H9 (cell line): ENCODE data around the gene PLK1. TPM values are rescaled to one million over a fixed set of nuclear protein-coding genes. Genes with fewer than 3 reads are reported as not detected.

Source experiments
- DNase-seq: peaks from one replicate; pipeline ENCODE4 v3.0.0-alpha.2; 2017
- H2AFZ ChIP-seq: one replicate; pipeline ENCODE4 v1.6.1; 2013; ENCODE audit warnings: mild to moderate bottlenecking, low read length, control low read depth, moderate library complexity
- H2AK5ac ChIP-seq: 2 replicates; pipeline ENCODE4 v1.6.1; 2013; ENCODE audit warnings: low read length, control low read depth, mixed read lengths; ENCODE audit not compliant: insufficient read length
- H2BK120ac ChIP-seq: one replicate; pipeline ENCODE4 v1.6.1; 2013; ENCODE audit warnings: low read depth, mild to moderate bottlenecking, low read length, control low read depth, inconsistent platforms; ENCODE audit not compliant: poor library complexity, severe bottlenecking
- H2BK12ac ChIP-seq: 2 replicates; pipeline ENCODE4 v1.6.1; 2013; ENCODE audit warnings: low read length, control low read depth, mixed read lengths, low read depth; ENCODE audit not compliant: insufficient read length
- H2BK15ac ChIP-seq: 2 replicates; pipeline ENCODE4 v1.6.1; 2013; ENCODE audit warnings: low read depth, low read length, control low read depth
- H2BK20ac ChIP-seq: one replicate; pipeline ENCODE4 v1.6.1; 2013; ENCODE audit warnings: low read depth, mild to moderate bottlenecking, low read length, control low read depth, inconsistent platforms; ENCODE audit not compliant: poor library complexity, severe bottlenecking
- H2BK5ac ChIP-seq: 2 replicates; pipeline ENCODE4 v1.6.1; 2013; ENCODE audit warnings: low read length, control low read depth, mixed read lengths; ENCODE audit not compliant: insufficient read length
- H3K14ac ChIP-seq: 2 replicates; pipeline ENCODE4 v1.6.1; 2013; ENCODE audit warnings: low read length, control low read depth; ENCODE audit not compliant: insufficient read depth
- H3K18ac ChIP-seq: 2 replicates; pipeline ENCODE4 v1.6.1; 2013; ENCODE audit warnings: low read depth, mild to moderate bottlenecking, mixed read lengths, low read length, control low read depth; ENCODE audit not compliant: insufficient read length
- H3K23ac ChIP-seq: 2 replicates; pipeline ENCODE4 v1.6.1; 2013; ENCODE audit warnings: low read length, control low read depth, mixed read lengths, low read depth; ENCODE audit not compliant: insufficient read length
- H3K23me2 ChIP-seq: 2 replicates; pipeline ENCODE4 v1.6.1; 2013; ENCODE audit warnings: low read depth, mild to moderate bottlenecking, mixed read lengths, low read length, control low read depth; ENCODE audit not compliant: insufficient read length, poor library complexity, severe bottlenecking
- H3K27ac ChIP-seq: 2 replicates; pipeline ENCODE4 v1.5.1; 2013; ENCODE audit warnings: low read length, control low read depth, mixed read lengths, low read depth; ENCODE audit not compliant: insufficient read length
- H3K27me3 ChIP-seq: 2 replicates; pipeline ENCODE4 v1.6.1; 2013; ENCODE audit warnings: low read length, control low read depth, inconsistent platforms; ENCODE audit not compliant: insufficient read depth
- H3K4ac ChIP-seq: 2 replicates; pipeline ENCODE4 v1.6.1; 2013; ENCODE audit warnings: low read depth, mild to moderate bottlenecking, control low read depth, inconsistent platforms, low read length, moderate library complexity
- H3K4me1 ChIP-seq: 2 replicates; pipeline ENCODE4 v1.6.1; 2013; ENCODE audit warnings: low read length, control low read depth, inconsistent platforms; ENCODE audit not compliant: insufficient read depth
- H3K4me2 ChIP-seq: 2 replicates; pipeline ENCODE4 v1.6.1; 2013; ENCODE audit warnings: low read length, control low read depth, mixed read lengths; ENCODE audit not compliant: insufficient read length, insufficient read depth
- H3K56ac ChIP-seq: 2 replicates; pipeline ENCODE4 v1.6.1; 2013; ENCODE audit warnings: low read depth, mild to moderate bottlenecking, mixed read lengths, low read length, control low read depth; ENCODE audit not compliant: insufficient read length
- H3K79me1 ChIP-seq: 2 replicates; pipeline ENCODE4 v1.6.1; 2013; ENCODE audit warnings: low read depth, mild to moderate bottlenecking, moderate library complexity, low read length, control low read depth, inconsistent platforms; ENCODE audit not compliant: insufficient read depth, poor library complexity, severe bottlenecking
- H3K79me2 ChIP-seq: 2 replicates; pipeline ENCODE4 v1.6.1; 2013; ENCODE audit warnings: low read length, control low read depth, inconsistent platforms; ENCODE audit not compliant: insufficient read depth
- H3K9ac ChIP-seq: 2 replicates; pipeline ENCODE4 v1.6.1; 2013; ENCODE audit warnings: low read length, control low read depth, mixed read lengths; ENCODE audit not compliant: insufficient read length; ENCODE audit errors: extremely low read depth
- H3K9me3 ChIP-seq: one replicate; pipeline ENCODE4 v1.6.1; 2013; ENCODE audit warnings: low read depth, low read length, inconsistent platforms; ENCODE audit not compliant: control insufficient read depth
- H3T11ph ChIP-seq: one replicate; pipeline ENCODE4 v1.6.1; 2013; ENCODE audit warnings: mild to moderate bottlenecking, low read length, control low read depth, inconsistent platforms
- H4K20me1 ChIP-seq: one replicate; pipeline ENCODE4 v1.6.1; 2013; ENCODE audit not compliant: control insufficient read depth, insufficient read length, insufficient read depth
- H4K5ac ChIP-seq: 2 replicates; pipeline ENCODE4 v1.6.1; 2013; ENCODE audit warnings: low read depth, mild to moderate bottlenecking, mixed read lengths, low read length, control low read depth; ENCODE audit not compliant: insufficient read length
- H4K8ac ChIP-seq: replicated peaks from 2 replicates; pipeline ENCODE4 v1.6.1; 2013; ENCODE audit warnings: low read length, control low read depth, mixed read lengths, low read depth; ENCODE audit not compliant: insufficient read length
- H4K91ac ChIP-seq: 2 replicates; pipeline ENCODE4 v1.6.1; 2013; ENCODE audit warnings: low read depth, mild to moderate bottlenecking, moderate library complexity, mixed read lengths, low read length, control low read depth; ENCODE audit not compliant: insufficient read length
- H3K27ac Mint-ChIP-seq, 3 experiments: 2 replicates in 2 of 3; 3 replicates in 1 of 3; pipeline ENCODE4 v1.8.0; 2020 to 2021; ENCODE audit warnings: mixed read lengths in 3 of 3, mild to moderate bottlenecking in 1 of 3, moderate library complexity in 1 of 3
- H3K27me3 Mint-ChIP-seq: 2 replicates; pipeline ENCODE4 v1.8.0; 2021; ENCODE audit warnings: low read depth, mild to moderate bottlenecking, moderate library complexity, mixed read lengths
- H3K36me3 Mint-ChIP-seq, 3 experiments: 2 replicates in 2 of 3; 3 replicates in 1 of 3; pipeline ENCODE4 v1.8.0; 2020 to 2021; ENCODE audit warnings: low read depth in 3 of 3, mixed read lengths in 3 of 3; ENCODE audit not compliant: insufficient read depth in 1 of 3
- H3K4me1 Mint-ChIP-seq, 2 experiments: 2 replicates each; pipeline ENCODE4 v1.8.0; 2020; ENCODE audit warnings: mixed read lengths in 2 of 2
- H3K4me3 Mint-ChIP-seq, 2 experiments: 2 replicates in 1 of 2; 3 replicates in 1 of 2; pipeline ENCODE4 v1.8.0; 2020 to 2021; ENCODE audit warnings: mild to moderate bottlenecking in 2 of 2, mixed read lengths in 2 of 2, moderate library complexity in 1 of 2
- H3K9me3 Mint-ChIP-seq, 2 experiments: 2 replicates in 1 of 2; 3 replicates in 1 of 2; pipeline ENCODE4 v1.8.0; 2020; ENCODE audit warnings: mild to moderate bottlenecking in 2 of 2, mixed read lengths in 2 of 2, moderate library complexity in 1 of 2
- CTCF ChIP-seq: fragments of 200-600 bp; sonication (generic); conservative IDR thresholded peaks from 3 replicates; pipeline ENCODE4 v1.8.0; 2021; ENCODE audit warnings: antibody characterized with exemption, mild to moderate bottlenecking
- WGBS: extraction: QIAGEN DNeasy Blood & Tissue Kit; methylation state at CpG from one replicate; pipeline ENCODE4 v1.1.7; 2013; ENCODE audit warnings: missing lambda C conversion rate, low lambda C conversion rate, mixed read lengths; ENCODE audit not compliant: insufficient read length; ENCODE audit errors: extremely low coverage; 5-methylcytosine and 5-hydroxymethylcytosine counted together
- total RNA-seq: library from RNA; stranded (reverse); gene quantifications from 2 replicates; pipeline ENCODE4 v1.2.1, GENCODE V29; 2021

PLK1 gene
- total RNA-seq, 1 experiment from 2014 or later, result 140 TPM

GRCh38 chr16:23694644-23695373 is 16.1 kb downstream of the PLK1 start:
- Histone ChIP-seq H2BK120ac (no peak overlapping the region), H3T11ph (no peak overlapping the region), H3K14ac (no peak overlapping the region), H4K91ac (no peak overlapping the region), H2BK5ac (no peak overlapping the region), H3K79me2 (no peaks in the 10 kb centered on the region), H2BK15ac (no peak overlapping the region), H3K9me3 (no peaks in the 10 kb centered on the region), H3K4me2 (peak overlapping the region; percentile 41), H3K4ac (no peak overlapping the region), H3K79me1 (no peaks in the 10 kb centered on the region), H4K5ac (no peak overlapping the region), H2AFZ (no peak overlapping the region), H2BK20ac (no peak overlapping the region), H2AK5ac (no peak overlapping the region), H3K4me1 (no peaks in the 10 kb centered on the region), H3K56ac (no peak overlapping the region), H3K18ac (no peak overlapping the region), H4K20me1 (no peaks in the 10 kb centered on the region), H2BK12ac (no peak overlapping the region), H4K8ac (no peak overlapping the region), H3K9ac (no peak overlapping the region), H3K23me2 (peaks cover 6% of the 10 kb centered on the region), H3K23ac (no peak overlapping the region), H3K27me3 (no peaks in the 10 kb centered on the region), H3K27ac (no peak overlapping the region)
- Mint-ChIP-seq H3K4me1 (peaks cover 16 to 17% of the 10 kb centered on the region in 2 experiments), H3K27ac (peak overlapping the region in 2 of 3 experiments; percentile 73 to 77; a peak in 4 of 7 replicates), H3K27me3 (no peaks in the 10 kb centered on the region), H3K4me3 (peak overlapping the region; percentile 73 to 84), H3K36me3 (peaks cover 5 to 28% (median 18%) of the 10 kb centered on the region in 3 experiments; a peak in 6 of 7 replicates), H3K9me3 (no peaks in the 10 kb centered on the region)
- no CpG with 5 or more reads among the region's 32 CpGs for WGBS
- TF ChIP-seq CTCF, result no peak
- peak; percentile 93 for DNase-seq
